ENCODE measurements around the gene CD200R1L. TPM values are rescaled to one million over a fixed set of nuclear protein-coding genes. Genes with fewer than 3 reads are reported as not detected.

CD200R1L gene
- total and polyA plus RNA-seq, 2 of the 4 experiments (the other 2 are of a cell fraction), result not detected

GRCh38 chr3:112858410-112859069 is 11.9 kb upstream of the CD200R1L start:
- Histone ChIP-seq H4K20me1 (ENCODE audit: insufficient read depth, low read length) (no peaks in the 10 kb centered on the region), H3K4ac (ENCODE audit: low read depth, low read length) (no peak overlapping the region)
- CTCF ChIA-PET, result no interaction called here

More at GRCh38 chr3:112858410-112859069, 11.9 kb upstream of the CD200R1L start:
- H3K4me1 ChIP-seq (ENCODE audit: control insufficient read depth, insufficient read depth, low read length), result no peaks in the 10 kb centered on the region
- H4K8ac ChIP-seq (ENCODE audit: low read depth in 2 of 2, low read length in 2 of 2), result no peak overlapping the region
- no peak overlapping the region for H4K5ac ChIP-seq (ENCODE audit: low read depth, low read length)
- no peak overlapping the region for H3K23ac ChIP-seq (ENCODE audit: low read depth, low read length)
- H3K18ac ChIP-seq (ENCODE audit: low read depth, low read length), result no peak overlapping the region
- H3K9me3 ChIP-seq (ENCODE audit: control insufficient read depth, insufficient read depth, low read length), result 0 out of 2 replicates have a peak, but pooled peaks cover 2% of the 10 kb centered on the region
- H2BK20ac ChIP-seq (ENCODE audit: low read depth, low read length), result no peak overlapping the region
- no peak overlapping the region for H2AK5ac ChIP-seq (ENCODE audit: low read depth, low read length)
- no peak overlapping the region for H2BK120ac ChIP-seq (ENCODE audit: low read depth, low read length)
- dilution Hi-C loops (cut with HindIII; ENCODE audit: low sequenced_read_pairs, unreplicated experiment) (no loop called here), in situ Hi-C loops (cut with MboI; ENCODE audit: low sequenced_read_pairs) (no loop called here), intact Hi-C loops (cut with micrococcal nuclease) (no loop called here)
- H3K4me2 ChIP-seq (ENCODE audit: low read depth, low read length), result no peak overlapping the region
- no peaks in the 10 kb centered on the region for H3K79me1 ChIP-seq (ENCODE audit: low read depth in 1 of 2, low read length in 2 of 2)
- ATAC-seq (ENCODE audit: low read depth), result no peak
- no peaks in the 10 kb centered on the region for H3K9me1 ChIP-seq (ENCODE audit: insufficient read depth, low read length)
- peak; percentile 10 for DNase-seq
- H3K27me3 ChIP-seq (ENCODE audit: control insufficient read depth, insufficient read depth, low read length), result no peaks in the 10 kb centered on the region
- no peak overlapping the region for H2BK15ac ChIP-seq (ENCODE audit: low read depth, low read length)
- H4K91ac ChIP-seq (ENCODE audit: insufficient read depth, low read depth, low read length), result no peak overlapping the region
- no peak overlapping the region for H3K27ac ChIP-seq (ENCODE audit: insufficient read depth, low read length)
- H2AFZ ChIP-seq (replicated peaks; ENCODE audit: low read length, poor library complexity), result no peak overlapping the region
- no peak overlapping the region for H3K56ac ChIP-seq (ENCODE audit: extremely low read depth, insufficient read depth, low read length)
- POLR2A ChIA-PET (ENCODE audit: unreplicated experiment), result no interaction called here
- no CpG with 5 or more reads among the region's 2 CpGs for whole genome bisulfite sequencing, 2 experiments (ENCODE audit: extremely low coverage in 2 of 2, insufficient read length in 1 of 2)
- no peak overlapping the region for H3K14ac ChIP-seq (replicated peaks; ENCODE audit: low read depth, low read length)
- no TSS peak for BruUV-seq (replicated peaks)
- TF ChIP-seq BHLHE40 (IDR thresholded peaks at IDR 0.05; ENCODE audit: low read depth, low read length), result no peak
- no peak for TF ChIP-seq RCOR1 (IDR thresholded peaks at IDR 0.05; ENCODE audit: insufficient replicate concordance, low read length)
- no peak for TF ChIP-seq POLR2A (IDR thresholded peaks at IDR 0.05; ENCODE audit: low read depth, low read length)
- TF ChIP-seq FOS (IDR thresholded peaks at IDR 0.05; ENCODE audit: low read depth, low read length), result no peak
- no peak for TF ChIP-seq RAD21 (IDR thresholded peaks at IDR 0.05; ENCODE audit: low read length)
- no peak for TF ChIP-seq CTCF (conservative IDR thresholded peaks at IDR 0.05; ENCODE audit: low read depth, low read length)
- TF ChIP-seq MAZ (IDR thresholded peaks at IDR 0.05; ENCODE audit: borderline replicate concordance, low read depth, low read length), result no peak
- TF ChIP-seq CEBPB (IDR thresholded peaks at IDR 0.05; ENCODE audit: low read depth, low read length), result no peak
- no peak for TF ChIP-seq MXI1 (IDR thresholded peaks at IDR 0.05; ENCODE audit: borderline replicate concordance, low read depth, low read length)
- TF ChIP-seq NFE2L2 (IDR thresholded peaks at IDR 0.05; ENCODE audit: low read depth, low read length), result no peak
- no peak for TF ChIP-seq CHD1 (IDR thresholded peaks at IDR 0.05; ENCODE audit: low read depth, low read length)
- no peak for TF ChIP-seq MAFK (IDR thresholded peaks at IDR 0.05; ENCODE audit: low read depth, low read length)
- H3K9ac ChIP-seq (ENCODE audit: low read depth, low read length), result no peak overlapping the region
- no peaks in the 10 kb centered on the region for H3K36me3 ChIP-seq (ENCODE audit: control insufficient read depth, insufficient read depth, low read length)
- H3K4me3 ChIP-seq (ENCODE audit: insufficient read depth, low read depth, low read length), result no peak overlapping the region
- no peak overlapping the region for H2AK9ac ChIP-seq (replicated peaks; ENCODE audit: low read depth, low read length, poor library complexity)
- no peak overlapping the region for H2BK5ac ChIP-seq (ENCODE audit: low read depth, low read length, poor library complexity, severe bottlenecking)
